NOMO-1 (cell line): ENCODE data around the gene NBPF8.
"Not testable (repeated sequence)": the region's sequence is repeated elsewhere in the genome, so short reads cannot be mapped to it uniquely, and the experiment has no call there.

Source experiments
- DNase-seq, 2 experiments: peaks; one replicate each; lab custom pipeline; 2025; ENCODE audit not compliant: unreplicated experiment in 2 of 2; lab: John Stamatoyannopoulos, UW

The NBPF8 gene, protein sequence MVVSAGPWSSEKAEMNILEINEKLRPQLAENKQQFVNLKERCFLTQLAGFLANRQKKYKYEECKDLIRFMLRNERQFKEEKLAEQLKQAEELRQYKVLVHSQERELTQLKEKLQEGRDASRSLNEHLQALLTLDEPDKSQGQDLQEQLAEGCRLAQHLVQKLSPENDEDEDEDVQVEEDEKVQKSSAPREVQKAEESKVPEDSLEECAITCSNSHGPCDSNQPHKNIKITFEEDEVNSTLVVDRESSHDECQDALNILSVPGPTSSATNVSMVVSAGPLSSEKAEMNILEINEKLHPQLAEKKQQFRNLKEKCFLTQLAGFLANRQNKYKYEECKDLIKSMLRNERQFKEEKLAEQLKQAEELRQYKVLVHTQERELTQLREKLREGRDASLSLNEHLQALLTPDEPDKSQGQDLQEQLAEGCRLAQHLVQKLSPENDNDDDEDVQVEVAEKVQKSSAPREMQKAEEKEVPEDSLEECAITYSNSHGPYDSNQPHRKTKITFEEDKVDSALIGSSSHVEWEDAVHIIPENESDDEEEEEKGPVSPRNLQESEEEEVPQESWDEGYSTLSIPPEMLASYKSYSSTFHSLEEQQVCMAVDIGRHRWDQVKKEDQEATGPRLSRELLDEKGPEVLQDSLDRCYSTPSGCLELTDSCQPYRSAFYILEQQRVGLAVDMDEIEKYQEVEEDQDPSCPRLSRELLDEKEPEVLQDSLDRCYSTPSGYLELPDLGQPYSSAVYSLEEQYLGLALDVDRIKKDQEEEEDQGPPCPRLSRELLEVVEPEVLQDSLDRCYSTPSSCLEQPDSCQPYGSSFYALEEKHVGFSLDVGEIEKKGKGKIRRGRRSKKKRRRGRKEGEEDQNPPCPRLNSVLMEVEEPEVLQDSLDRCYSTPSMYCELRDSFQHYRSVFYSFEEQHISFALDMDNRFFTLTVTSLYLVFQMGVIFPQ

GRCh38 chr1:120414911-120415480, at the start of gene NBPF8:
TSS of gene NBPF8 (plus strand) at chr1:120415035. CDS start at chr1:120436523, 21,488 bp downstream.
- DNase-seq = peak; percentile 8 to 40

DNA sequence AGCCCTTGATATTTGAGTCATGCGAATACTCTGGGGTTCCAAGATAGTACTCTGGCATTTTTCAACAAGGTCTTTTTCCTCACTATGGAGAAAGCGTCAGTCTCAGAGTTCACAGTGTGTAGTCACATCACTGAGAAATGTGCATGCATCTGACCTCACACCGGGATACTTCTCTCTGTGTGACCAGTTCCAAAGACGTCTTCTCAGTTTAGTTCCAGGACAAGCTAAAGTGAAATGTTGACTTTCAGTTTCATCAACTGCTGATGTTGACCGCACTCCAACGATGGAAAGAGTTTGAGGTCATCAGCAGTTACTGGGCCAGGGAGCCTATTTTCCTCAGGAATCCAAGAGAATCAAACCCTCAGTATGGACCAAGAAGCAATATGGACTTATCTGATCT, 47.1 kb upstream of the NBPF8 start:
- not testable (repeated sequence) for DNase-seq

DNA sequence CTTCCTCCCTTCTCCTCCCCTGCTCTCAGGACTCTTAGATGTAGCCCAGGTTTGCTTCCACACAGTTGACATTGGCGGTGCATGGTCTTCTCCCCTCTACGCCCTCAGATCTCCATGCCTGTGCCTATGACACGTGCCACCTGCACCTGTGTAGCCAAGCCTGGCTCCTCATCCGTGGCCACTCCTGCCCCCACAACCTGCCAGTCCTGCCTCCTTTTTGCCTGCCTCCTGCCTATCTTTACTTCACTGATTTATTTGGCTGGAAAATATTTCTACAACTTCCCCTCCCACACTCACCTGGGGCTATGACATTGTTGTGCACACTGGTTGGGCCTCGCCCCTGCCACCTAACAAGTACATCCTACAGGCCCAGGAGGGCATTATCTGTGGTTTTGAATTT, 28.2 kb upstream of the NBPF8 start:
- DNase-seq = not testable (repeated sequence)

DNA sequence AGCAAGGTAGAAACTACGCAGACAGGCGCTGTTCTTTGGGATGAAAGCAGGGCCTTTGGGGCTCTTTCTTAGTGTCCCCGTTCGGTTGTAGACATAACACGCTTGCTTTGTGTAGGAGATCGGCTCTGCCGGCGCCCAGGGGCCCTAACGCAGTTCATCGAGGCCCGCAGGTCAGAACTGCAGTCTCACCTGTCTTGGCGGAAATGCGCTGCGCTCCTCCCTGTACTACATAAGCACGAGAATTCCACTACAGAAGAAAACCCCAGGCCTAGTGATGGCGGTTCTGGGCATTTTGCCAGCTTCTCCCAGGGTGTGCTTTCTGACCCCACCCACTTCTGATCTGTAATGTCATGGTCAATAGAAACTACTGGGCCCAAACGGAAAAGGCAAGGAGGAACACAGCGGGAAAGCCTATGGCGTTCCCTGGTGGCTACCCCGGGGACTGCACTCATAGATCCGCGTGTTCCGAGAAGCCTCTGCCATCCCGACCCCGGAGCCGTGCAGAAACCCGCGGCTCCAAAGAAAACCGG, 26.2 kb upstream of the NBPF8 start:
- peak; percentile 23 to 41 for DNase-seq

GRCh38 chr1:120391365-120391764, 23.5 kb upstream of the NBPF8 start:
- not testable (repeated sequence) for DNase-seq

DNA sequence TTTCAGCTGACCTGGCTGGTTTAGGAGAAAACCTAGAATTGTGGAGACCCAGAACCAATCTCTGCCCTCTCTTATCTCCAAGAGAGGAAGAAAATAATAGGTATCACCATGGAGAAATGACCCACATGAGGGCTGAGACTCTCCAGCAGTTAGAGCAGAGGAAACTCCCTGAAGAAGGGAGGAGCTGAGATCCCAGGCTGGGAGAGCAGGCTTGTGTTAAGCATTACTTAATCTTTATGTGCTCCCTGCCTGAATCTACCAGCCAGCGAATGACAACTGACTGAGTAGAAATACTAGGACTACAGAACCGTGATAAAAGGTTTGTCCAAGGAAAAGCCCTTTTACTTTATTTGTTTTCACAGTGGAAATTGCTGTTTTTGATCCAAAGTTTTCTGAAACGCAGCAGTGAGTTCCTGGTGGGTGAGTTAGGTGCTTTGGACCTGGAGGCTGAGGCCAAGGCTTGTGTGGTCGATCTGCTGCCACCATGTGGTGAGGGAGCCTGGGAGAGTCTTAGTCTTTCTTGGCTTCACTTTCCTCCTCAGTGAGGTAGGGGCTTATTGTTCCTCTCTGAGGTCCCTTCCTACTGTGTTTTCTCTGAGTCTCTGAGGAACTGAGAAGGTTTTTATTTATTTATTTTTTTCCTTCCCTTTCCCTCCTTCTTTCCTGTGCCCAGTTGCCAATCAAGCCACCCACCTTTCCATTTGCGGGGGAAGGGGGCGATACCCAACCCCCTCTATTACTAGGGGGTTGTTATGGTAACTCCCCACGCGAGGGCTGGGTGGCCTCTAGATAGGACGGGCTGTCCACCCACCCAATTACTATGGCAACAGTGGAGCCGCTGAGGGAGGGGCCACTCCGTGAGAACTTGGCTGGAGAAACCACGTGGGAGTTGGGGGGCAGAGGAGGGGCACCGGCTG, 21.3 kb upstream of the NBPF8 start:
- DNase-seq = not testable (repeated sequence)

DNA sequence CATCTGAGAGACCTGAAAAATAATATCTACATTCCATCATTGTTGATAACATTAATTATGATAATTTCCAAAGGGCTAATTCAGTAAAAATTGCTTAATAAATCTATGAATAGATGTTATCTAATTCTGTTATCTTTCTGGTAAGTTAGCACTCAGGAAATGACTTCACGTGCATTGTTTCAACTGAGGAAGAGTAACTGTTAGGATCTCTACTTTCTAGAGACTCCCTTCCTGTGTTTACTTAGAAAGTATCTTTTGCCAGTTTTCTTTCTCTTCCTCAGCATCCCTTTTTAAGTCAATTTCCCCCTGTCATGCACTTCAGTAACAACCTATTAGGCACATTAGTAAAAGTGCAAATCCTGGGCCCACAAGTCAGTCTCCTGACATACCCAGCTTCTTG, 9.5 kb upstream of the NBPF8 start:
- not testable (repeated sequence) for DNase-seq

DNA sequence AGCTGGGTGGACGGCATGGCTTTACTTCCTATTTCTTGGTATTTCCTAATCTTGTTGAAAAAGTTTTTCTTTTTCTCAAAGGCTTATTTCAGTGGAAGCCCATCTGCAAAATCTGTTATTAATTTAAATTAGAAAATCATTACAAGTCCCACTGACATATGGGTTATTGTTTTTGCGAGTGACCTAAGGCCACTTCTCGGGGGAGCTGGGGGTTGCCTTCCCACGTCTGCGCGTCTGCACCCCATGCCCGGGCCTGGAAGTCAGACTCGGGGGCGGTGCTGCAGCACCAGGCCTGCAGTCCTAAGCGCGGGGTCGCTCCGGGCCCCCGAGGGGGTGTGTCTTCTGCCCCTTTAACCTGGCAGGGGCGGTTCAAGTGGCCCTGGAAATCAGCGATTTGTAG, 384 bp upstream of the NBPF8 start:
- not testable (repeated sequence) for DNase-seq

DNA sequence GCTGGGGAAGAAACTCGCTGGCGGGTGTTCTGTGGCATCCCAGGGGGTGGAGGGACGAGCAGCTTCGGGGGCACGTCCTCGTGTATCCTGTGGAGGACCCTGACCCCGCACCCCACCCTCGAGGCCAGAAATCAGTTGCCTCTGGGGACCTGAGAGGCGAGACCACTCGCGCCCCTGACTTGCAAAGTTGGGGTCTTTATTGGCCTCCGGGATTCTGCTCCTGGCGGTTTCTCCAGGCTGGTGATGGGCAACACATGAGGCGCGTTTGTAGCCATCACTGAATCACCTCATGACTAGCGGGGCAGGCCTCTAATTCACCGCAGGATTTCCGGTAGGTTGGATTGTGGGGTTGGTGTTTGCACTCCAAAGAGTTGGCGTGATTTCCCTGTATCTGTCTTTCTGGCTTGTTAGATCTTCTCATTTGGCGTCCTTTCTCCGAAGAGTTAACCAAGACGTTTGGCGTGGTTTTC, 692 bp downstream of the NBPF8 start:
- DNase-seq = peak in 1 of 2 experiments; percentile 3

GRCh38 chr1:120425063-120425462, 10.2 kb downstream of the NBPF8 start:
- not testable (repeated sequence) for DNase-seq

DNA sequence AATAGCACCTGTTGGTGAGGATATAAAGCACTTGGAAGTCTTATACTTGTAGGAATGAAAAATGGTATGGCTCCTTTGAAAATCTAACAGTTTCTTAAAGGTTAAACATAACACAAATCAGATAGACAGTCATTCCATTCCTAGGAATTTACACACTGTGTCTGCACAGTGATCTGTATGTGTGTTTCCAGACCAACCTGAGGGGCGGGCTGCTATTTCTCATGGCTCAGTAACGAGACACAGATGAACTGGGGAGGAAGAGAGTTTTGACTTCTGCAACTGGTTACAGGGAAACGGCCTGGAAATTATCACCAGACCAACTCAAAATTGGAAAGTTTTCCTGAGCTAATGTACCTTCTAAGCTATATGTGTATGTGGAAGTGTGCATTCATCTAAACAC, 16.8 kb downstream of the NBPF8 start:
- DNase-seq = not testable (repeated sequence)

GRCh38 chr1:120433831-120434230, 19.0 kb downstream of the NBPF8 start:
- DNase-seq = not testable (repeated sequence)

GRCh38 chr1:120449124-120449523, 34.3 kb downstream of the NBPF8 start:
- not testable (repeated sequence) for DNase-seq
